Endothelial cell of umbilical vein (primary cell): ENCODE results near the gene GFPT2. TPM values are rescaled to one million over a fixed set of nuclear protein-coding genes. Genes with fewer than 3 reads are reported as not detected.

Source experiments
- BruUV-seq: library from RNA; stranded (reverse); fragments of 400-500 nt; replicated peaks from 2 replicates; lab custom pipeline; 2021; lab: Mats Ljungman, UMichigan
- CTCF ChIA-PET: fragments of 300-600, 350-600 bp; sonication (Branson Sonifier 250); formaldehyde crosslinking; loops from one replicate; lab custom pipeline; 2021; ENCODE audit warnings: antibody characterized with exemption, inconsistent platforms; lab: Charles Lee
- POLR2A ChIA-PET: fragments of 300-600, 350-600 bp; sonication (Branson Sonifier 250); formaldehyde crosslinking; loops from one replicate; lab custom pipeline; 2021; ENCODE audit warnings: antibody characterized with exemption, inconsistent platforms; lab: Charles Lee
- DNase-seq: peaks from one replicate; pipeline ENCODE4 v3.0.0-alpha.2; 2011; ENCODE audit warnings: low read depth, low spot score
- FAIRE-seq: peaks from 2 replicates; lab custom pipeline; 2011; peaks lifted over from hg19 to GRCh38; lab: Jason Lieb, UNC
- H2AFZ ChIP-seq: 2 replicates; pipeline ENCODE4 v1.6.0; 2012; ENCODE audit warnings: low read depth, low read length, control low read depth, inconsistent platforms
- H3K27ac ChIP-seq: 2 replicates; pipeline ENCODE4 v1.5.1; 2011; ENCODE audit warnings: low read depth, mild to moderate bottlenecking, control low read depth, low read length, moderate library complexity; ENCODE audit not compliant: insufficient read depth
- H3K27me3 ChIP-seq, 2 experiments: 2 replicates each; pipeline versions ENCODE4 v1.6.0 to v1.6.1; 2011; ENCODE audit warnings: low read length in 2 of 2, mixed read lengths in 1 of 2; ENCODE audit not compliant: control insufficient read depth in 2 of 2, insufficient read depth in 2 of 2
- H3K36me3 ChIP-seq, 2 experiments: 2 replicates in 1 of 2; 3 replicates in 1 of 2; pipeline ENCODE4 v1.5.1; 2011; ENCODE audit warnings: low read length in 2 of 2, mild to moderate bottlenecking in 1 of 2, moderate library complexity in 1 of 2; ENCODE audit not compliant: control insufficient read depth in 2 of 2, insufficient read depth in 2 of 2; ENCODE audit errors: extremely low read depth in 1 of 2
- H3K4me1 ChIP-seq: 3 replicates; pipeline ENCODE4 v1.5.1; 2011; ENCODE audit warnings: mild to moderate bottlenecking, low read length; ENCODE audit not compliant: control insufficient read depth, insufficient read depth; ENCODE audit errors: extremely low read depth
- H3K4me2 ChIP-seq: 2 replicates; pipeline ENCODE4 v1.6.1; 2011; ENCODE audit warnings: low read length, control low read depth, mixed read lengths; ENCODE audit not compliant: insufficient read depth
- H3K4me3 ChIP-seq, 3 experiments: fragments of 200-600 bp in 1 of 3; sonication (generic), shearing (Covaris generic) in 1 of 3; replicated peaks in 1 of 3; 2 replicates each; pipeline ENCODE4 v1.5.1; 2011 to 2016; ENCODE audit warnings: control low read depth in 3 of 3, low read length in 3 of 3, mild to moderate bottlenecking in 2 of 3, inconsistent platforms in 1 of 3, low read depth in 1 of 3, moderate library complexity in 1 of 3; ENCODE audit not compliant: insufficient read depth in 1 of 3
- H3K79me2 ChIP-seq: 2 replicates; pipeline ENCODE4 v1.6.0; 2012; ENCODE audit warnings: low read length, inconsistent platforms; ENCODE audit not compliant: control insufficient read depth, insufficient read depth
- H3K9ac ChIP-seq: replicated peaks from 2 replicates; pipeline ENCODE3; 2011; ENCODE audit warnings: low read length, control low read depth; ENCODE audit not compliant: insufficient read depth; ENCODE audit errors: extremely low read depth
- H3K9me1 ChIP-seq: replicated peaks from 3 replicates; pipeline ENCODE4 v1.6.0; 2011; ENCODE audit warnings: mild to moderate bottlenecking, low read length; ENCODE audit not compliant: control insufficient read depth, insufficient read depth; ENCODE audit errors: extremely low read depth
- H3K9me3 ChIP-seq: replicated peaks from 2 replicates; pipeline ENCODE4 v1.5.1; 2012; ENCODE audit warnings: low read length, inconsistent platforms; ENCODE audit not compliant: control insufficient read depth, insufficient read depth
- H4K20me1 ChIP-seq: replicated peaks from 2 replicates; pipeline ENCODE3; 2011; ENCODE audit warnings: mild to moderate bottlenecking, low read length; ENCODE audit not compliant: control insufficient read depth, insufficient read depth; ENCODE audit errors: extremely low read depth
- EZH2 ChIP-seq: IDR thresholded peaks from 2 replicates; pipeline ENCODE4 v1.6.1; 2012; ENCODE audit warnings: borderline replicate concordance, low read depth, mild to moderate bottlenecking, moderate library complexity, low read length, inconsistent platforms; ENCODE audit not compliant: severe bottlenecking
- FOS ChIP-seq: IDR thresholded peaks from 2 replicates; pipeline ENCODE4 v1.6.1; 2011; ENCODE audit warnings: mild to moderate bottlenecking, low read length, moderate library complexity, borderline replicate concordance; ENCODE audit not compliant: insufficient read depth
- GATA2 ChIP-seq: IDR thresholded peaks from 2 replicates; pipeline ENCODE4 v1.7.0; 2011; ENCODE audit warnings: low read depth, mild to moderate bottlenecking, moderate library complexity, mixed read lengths, low read length; ENCODE audit not compliant: insufficient read length, insufficient read depth
- JUN ChIP-seq: IDR thresholded peaks from 2 replicates; pipeline ENCODE4 v1.6.1; 2011; ENCODE audit warnings: borderline replicate concordance, low read depth; ENCODE audit not compliant: insufficient read length, insufficient read depth
- MYC ChIP-seq: IDR thresholded peaks from one replicate; pipeline ENCODE4 v1.6.1; 2011; ENCODE audit warnings: mild to moderate bottlenecking, low read depth, low read length
- POLR2A ChIP-seq: IDR thresholded peaks from 2 replicates; pipeline ENCODE4 v1.6.1; 2012; ENCODE audit warnings: low read depth, mild to moderate bottlenecking, control low read depth, low read length
- POLR2AphosphoS5 ChIP-seq: IDR thresholded peaks from 2 replicates; pipeline ENCODE4 v1.6.1; 2012; ENCODE audit warnings: low read depth, mild to moderate bottlenecking, control low read depth, low read length, moderate library complexity; ENCODE audit not compliant: insufficient read depth
- dilution Hi-C: fragments of 300-500 bp; cut with MboI; formaldehyde crosslinking; loops from one replicate; pipeline ENCODE4 v1.15.0; 2019; ENCODE audit warnings: low sequenced_read_pairs; ENCODE audit not compliant: extremely low pct_ligation_motif_present
- intact Hi-C: fragments of 100-400 bp; cut with micrococcal nuclease; formaldehyde crosslinking; loops from one replicate; pipeline ENCODE4 v1.10.0; 2022
- polyA plus RNA-seq, 4 experiments: library from polyadenylated mRNA; depleted of rRNA in 3 of 4; stranded (reverse) in 3 of 4; unstranded in 1 of 4; fragments of >200 nt; gene quantifications; 2 replicates each; pipeline versions ENCODE4 v1.2.1 to v1.2.3, GENCODE V29; 2011 to 2012; ENCODE audit warnings: missing spikeins in 1 of 4
- total RNA-seq: library from RNA; stranded (reverse); gene quantifications from 2 replicates; pipeline ENCODE4 v1.2.3, GENCODE V29; 2021
- TF ChIP-seq, protein P1 (sequence below), 2 donors: IDR thresholded peaks; 1 replicate in 1 of 2; 2 replicates in 1 of 2; pipeline ENCODE4 v1.5.1; 2011; ENCODE audit warnings: low read length in 2 of 2, mild to moderate bottlenecking in 2 of 2, moderate library complexity in 2 of 2, control low read depth in 1 of 2, inconsistent platforms in 1 of 2, low read depth in 1 of 2; ENCODE audit not compliant: insufficient read depth in 1 of 2; ENCODE audit errors: extremely low read depth in 1 of 2
- TF ChIP-seq, protein P2 (sequence below): IDR thresholded peaks from 2 replicates; pipeline ENCODE4 v1.6.1; 2011; ENCODE audit not compliant: insufficient read depth, insufficient read length

GFPT2 gene
- total and polyA plus RNA-seq, 2 donors (not counting 3 experiments of a cell fraction or from before 2014, with no cell fraction given): 4.3 to 4.5 TPM

DNA sequence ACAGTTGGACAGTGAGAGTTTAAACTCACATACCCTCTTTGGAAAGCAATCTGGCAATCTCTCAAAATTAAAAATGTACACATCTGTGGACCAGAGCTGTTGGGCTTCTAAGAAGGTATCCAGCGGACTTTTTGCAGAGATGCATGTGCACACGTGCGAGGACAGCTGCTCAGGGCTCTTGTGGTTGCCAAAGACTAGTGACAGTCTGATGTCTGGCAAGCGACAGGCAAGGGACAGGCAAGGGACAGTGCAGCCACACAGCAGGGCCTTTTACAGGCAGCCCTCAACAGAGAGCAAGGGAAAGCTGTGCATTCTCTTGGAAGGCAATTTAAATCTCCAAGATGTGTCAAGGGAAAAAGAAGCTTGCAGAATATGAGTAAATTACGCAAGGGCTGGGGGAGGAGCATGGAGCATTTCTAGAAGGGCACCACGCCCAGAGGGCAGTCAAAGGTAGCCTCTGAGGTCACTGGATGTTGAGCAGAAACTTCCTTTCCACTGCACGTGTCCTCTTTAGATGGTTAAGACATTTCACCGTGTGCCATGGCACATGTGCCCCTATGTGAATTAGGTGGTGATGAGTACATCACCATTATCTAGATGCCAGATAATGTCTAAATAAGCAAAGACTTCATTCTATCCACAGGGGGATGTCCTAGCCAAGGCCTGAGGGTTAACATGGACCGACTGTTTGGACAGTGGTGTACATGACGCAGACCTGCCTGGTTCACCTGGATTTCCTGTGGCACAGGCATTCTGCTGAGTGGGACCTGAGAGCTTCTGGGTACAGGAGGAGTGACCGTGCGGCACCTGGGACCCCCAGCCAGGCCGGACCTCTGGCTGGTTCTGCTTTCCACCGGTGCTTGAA is 9.1 kb downstream of the GFPT2 start:
- CTCF ChIA-PET: interaction anchor here (1.4 to 2.5 kb wide), 4 partner anchors 12 to 28 kb away, joined by 4 to 18 read pairs (median 8); no protein-coding TSS in a partner anchor
- H3K36me3 ChIP-seq: no peaks in the 10 kb centered on the region
- peaks cover 0 to 2% of the 10 kb centered on the region in 2 experiments for H3K27me3 ChIP-seq
- H3K4me3 ChIP-seq: no peak overlapping the region
- no peak overlapping the region for H3K4me2 ChIP-seq
- H3K79me2 ChIP-seq: no peaks in the 10 kb centered on the region
- H3K9me3 ChIP-seq: no peaks in the 10 kb centered on the region
- no TSS peak for BruUV-seq
- H3K27ac ChIP-seq: no peak overlapping the region
- H2AFZ ChIP-seq: no peak overlapping the region
- no peaks in the 10 kb centered on the region for H3K9me1 ChIP-seq
- POLR2A ChIA-PET: no interaction called here
- intact Hi-C loops (no loop called here), dilution Hi-C loops (no loop called here)
- no peak for DNase-seq
- H4K20me1 ChIP-seq: no peaks in the 10 kb centered on the region
- no peak overlapping the region for H3K9ac ChIP-seq
- no peak for FAIRE-seq
- TF ChIP-seq JUN: no peak
- TF ChIP-seq, protein P1, sequence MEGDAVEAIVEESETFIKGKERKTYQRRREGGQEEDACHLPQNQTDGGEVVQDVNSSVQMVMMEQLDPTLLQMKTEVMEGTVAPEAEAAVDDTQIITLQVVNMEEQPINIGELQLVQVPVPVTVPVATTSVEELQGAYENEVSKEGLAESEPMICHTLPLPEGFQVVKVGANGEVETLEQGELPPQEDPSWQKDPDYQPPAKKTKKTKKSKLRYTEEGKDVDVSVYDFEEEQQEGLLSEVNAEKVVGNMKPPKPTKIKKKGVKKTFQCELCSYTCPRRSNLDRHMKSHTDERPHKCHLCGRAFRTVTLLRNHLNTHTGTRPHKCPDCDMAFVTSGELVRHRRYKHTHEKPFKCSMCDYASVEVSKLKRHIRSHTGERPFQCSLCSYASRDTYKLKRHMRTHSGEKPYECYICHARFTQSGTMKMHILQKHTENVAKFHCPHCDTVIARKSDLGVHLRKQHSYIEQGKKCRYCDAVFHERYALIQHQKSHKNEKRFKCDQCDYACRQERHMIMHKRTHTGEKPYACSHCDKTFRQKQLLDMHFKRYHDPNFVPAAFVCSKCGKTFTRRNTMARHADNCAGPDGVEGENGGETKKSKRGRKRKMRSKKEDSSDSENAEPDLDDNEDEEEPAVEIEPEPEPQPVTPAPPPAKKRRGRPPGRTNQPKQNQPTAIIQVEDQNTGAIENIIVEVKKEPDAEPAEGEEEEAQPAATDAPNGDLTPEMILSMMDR (IDR thresholded peaks at IDR 0.05; ENCODE audit: extremely low read depth in 1 of 2, insufficient read depth in 1 of 2, low read depth in 1 of 2, low read length in 2 of 2): no peak
- TF ChIP-seq POLR2A: no peak
- no peak for TF ChIP-seq MYC
- TF ChIP-seq FOS: no peak
- TF ChIP-seq POLR2AphosphoS5: no peak
- TF ChIP-seq EZH2: no peak
- no peak for TF ChIP-seq GATA2
- TF ChIP-seq, protein P2, sequence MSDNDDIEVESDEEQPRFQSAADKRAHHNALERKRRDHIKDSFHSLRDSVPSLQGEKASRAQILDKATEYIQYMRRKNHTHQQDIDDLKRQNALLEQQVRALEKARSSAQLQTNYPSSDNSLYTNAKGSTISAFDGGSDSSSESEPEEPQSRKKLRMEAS: no peak
- H3K4me1 ChIP-seq: no peaks in the 10 kb centered on the region
